ENCODE measurements around the gene RCC1. TPM values are rescaled to one million over a fixed set of nuclear protein-coding genes. Genes with fewer than 3 reads are reported as not detected.

Gene RCC1
- total RNA-seq, 1 donor from 2014 or later: 58.4 TPM

DNA sequence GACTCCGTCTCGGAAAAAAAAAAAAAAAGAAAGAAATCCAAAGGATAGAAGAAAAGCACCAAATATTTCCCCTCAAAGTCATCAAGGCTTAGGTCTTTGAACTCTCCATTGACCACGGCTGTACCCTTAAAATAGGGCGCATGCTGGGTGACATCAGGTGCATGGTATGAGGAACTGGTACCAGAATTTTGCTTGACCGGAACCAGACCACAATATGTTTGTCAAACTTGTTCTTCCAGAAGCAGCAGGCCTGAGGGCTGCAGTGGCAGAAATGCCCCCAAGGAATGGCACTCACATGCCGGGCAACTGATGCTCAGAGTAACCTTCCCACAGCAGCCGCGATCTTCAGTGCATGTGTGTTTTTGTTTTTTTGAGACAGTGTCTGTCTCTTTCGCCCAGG, 21.0 kb downstream of the RCC1 start:
- no peaks in the 10 kb centered on the region for H3K27me3 Mint-ChIP-seq
- H3K36me3 Mint-ChIP-seq (ENCODE audit: insufficient read depth): peaks cover 18% of the 10 kb centered on the region
- peaks cover 29% of the 10 kb centered on the region for H3K4me1 Mint-ChIP-seq (ENCODE audit: low read depth)

DNA sequence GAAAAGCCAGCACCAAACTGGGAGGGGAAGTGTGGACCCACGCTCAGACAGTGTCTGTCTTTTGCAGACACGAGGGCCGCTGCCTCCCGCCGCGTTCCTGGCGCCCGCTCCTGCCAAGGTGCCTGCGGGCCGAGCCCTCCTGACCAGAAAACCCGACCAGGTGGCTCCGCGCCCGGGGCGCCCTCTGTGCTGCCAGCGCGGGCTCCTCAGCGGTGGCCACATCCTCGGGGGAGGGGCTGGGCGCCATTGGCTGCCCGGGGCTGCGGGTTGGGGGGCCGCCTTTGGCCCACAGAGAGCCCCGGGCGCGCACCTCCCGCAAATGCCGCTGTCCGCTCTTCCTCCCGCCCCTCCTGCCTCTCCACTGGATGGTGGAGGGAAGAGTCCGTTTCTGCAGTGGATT, 24.6 kb downstream of the RCC1 start:
- peaks cover 17% of the 10 kb centered on the region for H3K36me3 Mint-ChIP-seq (ENCODE audit: insufficient read depth)
- H3K27ac Mint-ChIP-seq: no peak overlapping the region
- TF ChIP-seq, protein P1, sequence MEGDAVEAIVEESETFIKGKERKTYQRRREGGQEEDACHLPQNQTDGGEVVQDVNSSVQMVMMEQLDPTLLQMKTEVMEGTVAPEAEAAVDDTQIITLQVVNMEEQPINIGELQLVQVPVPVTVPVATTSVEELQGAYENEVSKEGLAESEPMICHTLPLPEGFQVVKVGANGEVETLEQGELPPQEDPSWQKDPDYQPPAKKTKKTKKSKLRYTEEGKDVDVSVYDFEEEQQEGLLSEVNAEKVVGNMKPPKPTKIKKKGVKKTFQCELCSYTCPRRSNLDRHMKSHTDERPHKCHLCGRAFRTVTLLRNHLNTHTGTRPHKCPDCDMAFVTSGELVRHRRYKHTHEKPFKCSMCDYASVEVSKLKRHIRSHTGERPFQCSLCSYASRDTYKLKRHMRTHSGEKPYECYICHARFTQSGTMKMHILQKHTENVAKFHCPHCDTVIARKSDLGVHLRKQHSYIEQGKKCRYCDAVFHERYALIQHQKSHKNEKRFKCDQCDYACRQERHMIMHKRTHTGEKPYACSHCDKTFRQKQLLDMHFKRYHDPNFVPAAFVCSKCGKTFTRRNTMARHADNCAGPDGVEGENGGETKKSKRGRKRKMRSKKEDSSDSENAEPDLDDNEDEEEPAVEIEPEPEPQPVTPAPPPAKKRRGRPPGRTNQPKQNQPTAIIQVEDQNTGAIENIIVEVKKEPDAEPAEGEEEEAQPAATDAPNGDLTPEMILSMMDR (IDR thresholded peaks at IDR 0.05; ENCODE audit: unreplicated experiment): no peak
- no peak overlapping the region for H3K4me3 Mint-ChIP-seq (ENCODE audit: low read depth)
- peaks cover 8% of the 10 kb centered on the region for H3K4me1 Mint-ChIP-seq (ENCODE audit: low read depth)
- H3K9me3 Mint-ChIP-seq (ENCODE audit: low read depth): no peaks in the 10 kb centered on the region
- DNase-seq (ENCODE audit: low spot score, unreplicated experiment): no peak
- H3K27me3 Mint-ChIP-seq: no peaks in the 10 kb centered on the region

More for the DNA sequence above, 21.0 kb downstream of the RCC1 start:
- Mint-ChIP-seq H3K4me3 (ENCODE audit: low read depth) (no peak overlapping the region), H3K9me3 (ENCODE audit: low read depth) (no peaks in the 10 kb centered on the region), H3K27ac (no peak overlapping the region)
- no peak for DNase-seq (ENCODE audit: low spot score, unreplicated experiment)
- TF ChIP-seq, protein P1 (IDR thresholded peaks at IDR 0.05; ENCODE audit: unreplicated experiment): no peak

- Mint-ChIP-seq H3K27ac (no peak overlapping the region), H3K9me3 (ENCODE audit: low read depth) (no peaks in the 10 kb centered on the region), H3K36me3 (ENCODE audit: insufficient read depth) (peaks cover 25% of the 10 kb centered on the region), H3K4me1 (ENCODE audit: low read depth) (no peaks in the 10 kb centered on the region), H3K27me3 (no peaks in the 10 kb centered on the region), H3K4me3 (ENCODE audit: low read depth) (no peak overlapping the region)
- DNase-seq (ENCODE audit: low spot score, unreplicated experiment): no peak
- TF ChIP-seq, protein P1 (IDR thresholded peaks at IDR 0.05; ENCODE audit: unreplicated experiment): no peak
Measured at GRCh38 chr1:28534671-28535070, 28.8 kb downstream of the RCC1 start.

DNA sequence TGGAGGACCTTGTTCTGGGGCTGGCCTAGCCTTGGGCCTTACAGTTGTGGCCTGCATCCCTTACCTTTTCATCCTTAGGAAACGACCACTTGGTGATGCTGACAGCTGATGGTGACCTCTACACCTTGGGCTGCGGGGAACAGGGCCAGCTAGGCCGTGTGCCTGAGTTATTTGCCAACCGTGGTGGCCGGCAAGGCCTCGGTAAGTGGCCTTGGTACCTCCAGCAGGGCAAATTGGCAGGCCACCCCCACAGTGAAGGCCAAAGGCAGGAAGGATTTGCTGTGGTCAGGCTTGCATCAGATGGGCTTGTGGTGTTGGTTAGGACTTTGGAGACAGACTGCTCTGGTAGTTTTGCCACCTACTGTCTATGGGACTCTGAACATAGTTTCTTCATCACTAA, 29.3 kb downstream of the RCC1 start:
- DNase-seq (ENCODE audit: low spot score, unreplicated experiment): no peak
- H3K9me3 Mint-ChIP-seq (ENCODE audit: low read depth): no peaks in the 10 kb centered on the region
- H3K4me3 Mint-ChIP-seq (ENCODE audit: low read depth): no peak overlapping the region
- H3K36me3 Mint-ChIP-seq (ENCODE audit: insufficient read depth): peaks cover 25% of the 10 kb centered on the region
- TF ChIP-seq, protein P1 (IDR thresholded peaks at IDR 0.05; ENCODE audit: unreplicated experiment): no peak
- no peak overlapping the region for H3K27ac Mint-ChIP-seq
- no peaks in the 10 kb centered on the region for H3K4me1 Mint-ChIP-seq (ENCODE audit: low read depth)
- H3K27me3 Mint-ChIP-seq: no peaks in the 10 kb centered on the region

- no peak for DNase-seq (ENCODE audit: low spot score, unreplicated experiment)
- no peak overlapping the region for H3K4me3 Mint-ChIP-seq (ENCODE audit: low read depth)
- H3K4me1 Mint-ChIP-seq (ENCODE audit: low read depth): no peaks in the 10 kb centered on the region
- TF ChIP-seq, protein P1 (IDR thresholded peaks at IDR 0.05; ENCODE audit: unreplicated experiment): no peak
- peak overlapping the region; percentile 56 for H3K27ac Mint-ChIP-seq
- no peaks in the 10 kb centered on the region for H3K9me3 Mint-ChIP-seq (ENCODE audit: low read depth)
- H3K36me3 Mint-ChIP-seq (ENCODE audit: insufficient read depth): peaks cover 13% of the 10 kb centered on the region
- H3K27me3 Mint-ChIP-seq: no peaks in the 10 kb centered on the region
Measured at GRCh38 chr1:28537457-28538199, 31.8 kb downstream of the RCC1 start.
